AG09309 (cell line): ENCODE measurements around the gene PABPC1L.
"Not testable (repeated sequence)": the region's sequence is repeated elsewhere in the genome, so short reads cannot be mapped to it uniquely, and the experiment has no call there.

ENCODE experiments used
- DNase-seq: peaks from one replicate; pipeline ENCODE4 v3.0.0-alpha.2; 2010; ENCODE audit warnings: low read depth
- H3K4me3 ChIP-seq: 2 replicates; pipeline ENCODE4 v1.5.1; 2011; ENCODE audit warnings: mild to moderate bottlenecking, low read depth, low read length, moderate library complexity; ENCODE audit not compliant: control insufficient read depth
- CTCF ChIP-seq: IDR thresholded peaks from 2 replicates; pipeline ENCODE4 v1.5.1; 2011; ENCODE audit warnings: mild to moderate bottlenecking, low read depth, low read length, inconsistent platforms; ENCODE audit not compliant: insufficient read depth, control insufficient read depth; ENCODE audit errors: missing control alignments

Gene PABPC1L

GRCh38 chr20:44909872-44910689, at the start of gene PABPC1L:
TSS of gene PABPC1L (plus strand) at chr20:44910060. CDS start at chr20:44910144, 84 bp downstream.
- no peak for TF ChIP-seq CTCF
- no peak for DNase-seq
- H3K4me3 ChIP-seq: peak within 1 kb of the TSS; percentile 89

GRCh38 chr20:44861531-44862006, 48.3 kb upstream of the PABPC1L start:
- TF ChIP-seq CTCF: no peak
- no peak overlapping the region for H3K4me3 ChIP-seq
- DNase-seq: peak; percentile 14

GRCh38 chr20:44862286-44862685, 47.6 kb upstream of the PABPC1L start:
- no peak overlapping the region for H3K4me3 ChIP-seq
- no peak for DNase-seq
- no peak for TF ChIP-seq CTCF

GRCh38 chr20:44863365-44864084, 46.3 kb upstream of the PABPC1L start:
- DNase-seq, H3K4me3 ChIP-seq: not testable (repeated sequence)

- DNase-seq, H3K4me3 ChIP-seq: not testable (repeated sequence)
These were observed 45.4 kb upstream of the PABPC1L start for GRCh38 chr20:44864493-44864892.

GRCh38 chr20:44866703-44867335, 43.0 kb upstream of the PABPC1L start:
- DNase-seq: no peak
- TF ChIP-seq CTCF: no peak
- no peak overlapping the region for H3K4me3 ChIP-seq

- no peak for DNase-seq
- H3K4me3 ChIP-seq: no peak overlapping the region
- no peak for TF ChIP-seq CTCF
These were observed 40.4 kb upstream of the PABPC1L start for GRCh38 chr20:44869471-44869870.

GRCh38 chr20:44882360-44882759, 27.5 kb upstream of the PABPC1L start:
- not testable (repeated sequence) for DNase-seq, H3K4me3 ChIP-seq
